Activated naive CD4-positive, alpha-beta T cell treated with anti-CD3 and anti-CD28 coated beads, Interleukin-2, amount 50 U/mL, for 72 hours (primary cell): ENCODE data around the gene GABRP. TPM values are rescaled to one million over a fixed set of nuclear protein-coding genes. Genes with fewer than 3 reads are reported as not detected.
"Not testable (repeated sequence)": the region's sequence is repeated elsewhere in the genome, so short reads cannot be mapped to it uniquely, and the experiment has no call there.

ENCODE experiments used
- ATAC-seq, 2 donors: fragments of 150-1000 bp; cut with Tn5 transposase; 2 replicates each; pipeline ENCODE4 v1.10.0; 2021; ENCODE audit warnings: mild to moderate bottlenecking in 2 of 2, moderate library complexity in 2 of 2
- DNase-seq, 2 donors: peaks; one replicate each; pipeline ENCODE4 v3.0.0; 2021 to 2022; ENCODE audit warnings: low spot score in 2 of 2
- H3K27ac Mint-ChIP-seq, 2 donors: one replicate each; pipeline ENCODE4 v1.8.0; 2022; ENCODE audit warnings: mild to moderate bottlenecking in 2 of 2, mixed read lengths in 2 of 2
- H3K36me3 Mint-ChIP-seq, 2 donors: one replicate each; pipeline ENCODE4 v1.8.0; 2022; ENCODE audit warnings: mixed read lengths in 2 of 2
- H3K9me3 Mint-ChIP-seq, 2 donors: one replicate each; pipeline ENCODE4 v1.8.0; 2022; ENCODE audit warnings: mixed read lengths in 2 of 2
- total RNA-seq, 2 donors: library from RNA; stranded (reverse); gene quantifications; one replicate each; pipeline ENCODE4 v1.2.3, GENCODE V29; 2022

GABRP gene
- total RNA-seq, 2 donors from 2014 or later: not detected

DNA sequence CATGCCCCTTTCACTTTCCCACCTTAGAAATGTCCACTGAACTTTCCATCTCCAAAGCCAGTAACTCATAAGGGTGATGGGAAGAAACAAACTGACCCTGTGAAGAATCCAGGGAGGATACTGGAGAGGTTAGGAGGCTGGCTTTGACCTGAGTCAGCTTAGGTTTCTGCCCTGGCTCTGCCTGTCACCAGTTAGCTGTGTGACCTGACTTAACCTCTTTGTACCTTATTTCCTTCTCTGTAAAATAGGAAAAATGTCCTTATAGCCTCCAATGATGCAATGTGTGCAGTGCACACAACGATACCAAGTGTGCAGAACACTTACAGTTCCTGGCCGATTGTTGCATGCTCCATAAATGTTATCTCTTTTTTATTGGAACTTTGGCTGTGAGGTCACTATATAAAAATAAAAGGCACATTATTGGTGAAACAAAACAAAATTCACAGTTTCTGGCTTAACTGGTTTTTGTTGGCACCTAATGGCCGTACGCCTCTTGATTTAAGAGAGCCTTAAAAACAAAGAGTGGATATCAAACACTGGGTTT is 37.8 kb downstream of the GABRP start:
- H3K9me3 Mint-ChIP-seq: no peaks in the 10 kb centered on the region
- H3K36me3 Mint-ChIP-seq: no peaks in the 10 kb centered on the region
- no peak overlapping the region for H3K27ac Mint-ChIP-seq
- no peak for DNase-seq
- no peak for ATAC-seq

DNA sequence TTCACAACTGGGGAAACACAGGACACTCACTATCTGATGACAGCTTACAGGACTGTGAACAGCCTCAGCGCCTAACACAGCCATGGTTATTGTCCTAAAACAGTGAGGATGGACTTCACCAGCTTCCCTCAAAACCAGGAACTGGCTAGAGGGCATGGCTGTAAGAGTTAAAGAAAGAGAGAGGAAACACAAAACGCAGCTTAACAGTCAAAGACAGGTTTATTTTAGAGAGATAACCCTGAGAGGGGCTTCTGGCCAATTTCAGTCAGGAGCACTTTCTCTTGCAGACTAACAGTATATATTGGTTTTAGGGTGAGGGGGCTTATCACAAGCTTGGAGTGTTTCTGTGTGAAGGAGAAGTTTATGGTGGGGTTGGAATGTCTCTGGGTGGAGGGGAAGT is 42.6 kb downstream of the GABRP start:
- ATAC-seq: no peak
- H3K27ac Mint-ChIP-seq: no peak overlapping the region
- DNase-seq: no peak
- H3K9me3 Mint-ChIP-seq: no peaks in the 10 kb centered on the region
- no peaks in the 10 kb centered on the region for H3K36me3 Mint-ChIP-seq

DNA sequence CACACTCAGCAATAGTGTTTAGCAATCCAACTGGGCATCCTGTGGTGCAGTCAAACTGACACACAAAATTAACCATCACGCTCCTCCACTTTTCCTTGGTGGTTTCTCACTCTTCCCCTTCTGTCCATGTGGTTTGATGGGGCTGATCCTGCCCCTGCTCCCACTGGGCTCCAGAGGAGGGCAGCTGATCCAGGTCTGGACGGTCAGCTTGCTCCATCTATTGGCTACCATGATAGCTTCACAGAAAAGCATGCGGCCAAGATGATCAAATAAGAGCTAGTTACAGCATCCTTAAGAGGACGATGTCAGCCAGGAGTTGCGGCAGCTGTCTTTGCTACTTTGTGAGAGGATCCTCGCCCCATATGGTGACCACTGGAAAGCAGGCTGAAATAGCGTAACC is 48.7 kb downstream of the GABRP start:
- no peak for ATAC-seq
- H3K9me3 Mint-ChIP-seq: peaks cover 9 to 12% of the 10 kb centered on the region in 2 donors
- no peak overlapping the region for H3K27ac Mint-ChIP-seq
- DNase-seq: no peak
- H3K36me3 Mint-ChIP-seq: no peaks in the 10 kb centered on the region

GRCh38 chr5:170833981-170834380 is 50.5 kb downstream of the GABRP start:
- not testable (repeated sequence) for DNase-seq, H3K27ac Mint-ChIP-seq, H3K36me3 Mint-ChIP-seq, ATAC-seq
- peaks cover 9 to 12% of the 10 kb centered on the region in 2 donors for H3K9me3 Mint-ChIP-seq

- Mint-ChIP-seq H3K27ac (no peak overlapping the region), H3K9me3 (peaks cover 9 to 12% of the 10 kb centered on the region in 2 donors), H3K36me3 (no peaks in the 10 kb centered on the region)
- ATAC-seq (no peak), DNase-seq (no peak)
These were observed 52.7 kb downstream of the GABRP start for GRCh38 chr5:170836226-170836625.

DNA sequence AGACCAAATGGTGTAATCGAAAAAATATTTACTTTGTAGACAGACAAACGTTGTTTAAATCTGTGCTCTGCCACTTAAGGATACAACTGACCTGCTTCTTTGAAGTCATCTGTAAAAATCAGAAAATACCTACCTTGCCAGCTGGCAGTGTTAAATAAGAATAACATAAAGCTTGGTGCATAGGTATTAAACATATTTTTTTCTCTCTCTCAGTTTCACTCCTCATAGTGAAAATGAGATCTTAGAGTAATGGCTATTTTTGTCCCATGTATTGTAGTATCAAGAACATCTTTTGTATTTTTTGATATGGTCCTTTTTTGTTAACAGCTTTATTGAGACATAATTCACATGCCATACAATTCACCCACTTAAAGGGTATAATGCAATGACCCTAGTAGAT is 60.3 kb downstream of the GABRP start:
- no peaks in the 10 kb centered on the region for H3K36me3 Mint-ChIP-seq
- no peaks in the 10 kb centered on the region for H3K9me3 Mint-ChIP-seq
- no peak for ATAC-seq
- no peak overlapping the region for H3K27ac Mint-ChIP-seq
- no peak for DNase-seq

DNA sequence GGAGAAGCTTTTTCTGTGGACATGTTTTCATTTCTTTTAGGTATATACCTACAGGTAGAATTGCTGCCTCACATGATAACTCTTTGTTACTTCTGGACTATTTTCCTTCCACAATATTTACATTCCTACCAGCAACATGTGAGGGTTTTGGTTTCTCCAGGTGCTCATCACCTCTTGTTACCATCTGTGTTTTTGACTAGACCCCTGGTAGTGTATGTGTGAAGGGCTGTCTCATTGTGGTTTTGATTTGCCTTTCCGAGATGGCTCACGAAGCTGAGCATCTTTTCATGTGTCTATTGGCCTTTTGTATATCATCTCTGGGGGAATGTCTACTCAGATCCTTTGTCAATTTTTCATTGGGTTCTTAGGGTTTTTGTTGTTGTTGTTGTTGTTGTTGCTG is 61.1 kb downstream of the GABRP start:
- DNase-seq (no peak), ATAC-seq (no peak)
- Mint-ChIP-seq H3K27ac (no peak overlapping the region), H3K36me3 (no peaks in the 10 kb centered on the region), H3K9me3 (no peaks in the 10 kb centered on the region)

DNA sequence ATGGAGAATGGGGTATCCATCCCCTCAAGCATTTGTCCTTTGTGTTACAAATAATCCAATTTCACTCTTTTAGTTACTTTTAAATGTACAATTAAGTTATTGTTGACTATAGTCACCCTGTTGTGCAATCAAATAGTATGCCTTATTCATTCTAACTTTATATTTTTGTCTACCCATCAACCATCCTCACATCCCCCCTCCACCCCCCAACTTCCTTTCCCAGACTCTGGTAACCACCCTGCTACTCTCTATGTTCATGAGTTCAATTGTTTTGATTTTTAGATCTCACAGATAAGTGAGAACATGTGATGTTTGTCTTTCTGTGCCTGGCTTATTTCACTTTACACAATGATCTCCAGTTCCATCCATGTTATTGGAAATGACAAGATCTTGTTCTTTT is 62.9 kb downstream of the GABRP start:
- H3K27ac Mint-ChIP-seq: no peak overlapping the region
- no peaks in the 10 kb centered on the region for H3K36me3 Mint-ChIP-seq
- DNase-seq: no peak
- no peaks in the 10 kb centered on the region for H3K9me3 Mint-ChIP-seq
- ATAC-seq: no peak

DNA sequence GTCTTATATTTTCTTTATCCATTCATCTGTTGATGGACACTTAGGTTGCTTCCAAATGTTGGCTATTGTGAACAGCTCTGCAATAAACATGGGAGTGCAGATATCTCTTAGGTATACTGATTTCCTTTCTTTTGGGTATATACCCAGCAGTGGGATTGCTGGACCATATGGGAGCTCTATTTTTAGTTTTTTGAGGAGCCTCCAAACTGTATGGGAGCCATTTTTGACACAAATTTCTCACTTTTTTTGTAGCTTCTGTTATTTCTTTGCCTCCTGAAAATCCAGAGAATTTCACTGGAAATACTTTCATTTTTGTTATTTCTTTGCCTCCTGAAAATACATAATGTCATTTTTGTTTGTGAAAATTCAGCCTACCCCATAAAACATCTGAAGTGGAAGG is 63.3 kb downstream of the GABRP start:
- ATAC-seq: no peak
- no peak for DNase-seq
- H3K9me3 Mint-ChIP-seq: no peaks in the 10 kb centered on the region
- no peak overlapping the region for H3K27ac Mint-ChIP-seq
- H3K36me3 Mint-ChIP-seq: no peaks in the 10 kb centered on the region

DNA sequence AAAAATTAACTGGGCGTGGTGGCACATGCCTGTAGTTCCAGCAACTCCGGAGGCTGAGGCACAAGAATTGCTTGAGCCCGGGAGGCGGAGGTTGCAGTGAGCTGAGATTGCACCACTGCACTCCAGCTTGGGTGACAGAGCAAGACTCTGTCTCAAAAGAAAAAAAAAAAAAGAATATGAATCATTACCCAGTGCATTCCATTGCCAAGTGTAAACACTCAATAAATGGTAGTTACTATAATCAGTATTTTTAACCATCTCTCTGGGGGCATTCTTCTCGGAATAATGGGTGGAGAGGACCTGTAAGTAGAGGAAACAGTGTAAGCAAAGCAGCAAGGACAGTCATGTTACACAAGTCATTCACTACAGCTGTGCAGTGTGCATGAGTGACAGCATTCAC is 64.5 kb downstream of the GABRP start:
- no peaks in the 10 kb centered on the region for H3K9me3 Mint-ChIP-seq
- H3K27ac Mint-ChIP-seq: no peak overlapping the region
- no peaks in the 10 kb centered on the region for H3K36me3 Mint-ChIP-seq
- no peak for ATAC-seq
- no peak for DNase-seq

DNA sequence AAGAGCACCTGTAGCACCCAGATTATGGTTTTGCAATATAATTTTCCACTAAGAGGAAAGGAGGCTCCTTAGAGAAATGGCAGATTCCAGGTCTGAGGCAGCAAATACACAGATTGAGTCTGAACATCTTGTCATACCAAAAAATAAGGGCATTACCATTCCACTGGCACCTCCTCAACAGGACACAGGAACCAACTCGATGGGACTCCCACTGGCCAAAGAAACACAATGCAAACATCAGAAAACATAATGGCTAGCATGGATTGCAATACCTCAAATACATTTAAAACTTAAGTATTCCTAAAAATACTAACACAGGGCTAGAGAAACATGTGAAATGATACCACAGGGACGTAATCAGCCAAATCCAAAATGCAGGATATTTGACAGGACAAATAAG is 65.8 kb downstream of the GABRP start:
- no peaks in the 10 kb centered on the region for H3K36me3 Mint-ChIP-seq
- DNase-seq: no peak
- ATAC-seq: no peak
- H3K27ac Mint-ChIP-seq: no peak overlapping the region
- H3K9me3 Mint-ChIP-seq: no peaks in the 10 kb centered on the region

DNA sequence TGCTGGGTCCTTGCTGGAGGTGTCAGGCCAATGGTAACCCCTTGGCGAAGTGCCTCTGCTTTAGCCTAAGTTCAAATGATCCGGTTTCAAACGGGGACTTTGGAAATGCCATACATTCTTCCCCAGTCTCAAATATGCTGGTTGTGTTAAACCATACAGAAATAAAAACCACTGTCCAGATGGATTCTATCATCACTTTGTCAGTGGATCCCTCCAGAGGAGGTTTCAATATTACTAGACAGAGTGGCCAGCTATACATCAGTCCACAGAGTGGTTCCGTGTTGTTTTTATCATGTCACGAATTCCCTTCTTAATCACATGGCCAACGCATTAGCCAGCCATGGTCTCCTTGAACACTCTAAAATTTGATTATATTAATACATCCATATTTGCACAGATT is 71.0 kb downstream of the GABRP start:
- Mint-ChIP-seq H3K36me3 (peaks cover 4 to 11% of the 10 kb centered on the region in 2 donors), H3K9me3 (peaks cover 10% of the 10 kb centered on the region in 2 donors), H3K27ac (no peak overlapping the region)
- DNase-seq (no peak), ATAC-seq (no peak)

DNA sequence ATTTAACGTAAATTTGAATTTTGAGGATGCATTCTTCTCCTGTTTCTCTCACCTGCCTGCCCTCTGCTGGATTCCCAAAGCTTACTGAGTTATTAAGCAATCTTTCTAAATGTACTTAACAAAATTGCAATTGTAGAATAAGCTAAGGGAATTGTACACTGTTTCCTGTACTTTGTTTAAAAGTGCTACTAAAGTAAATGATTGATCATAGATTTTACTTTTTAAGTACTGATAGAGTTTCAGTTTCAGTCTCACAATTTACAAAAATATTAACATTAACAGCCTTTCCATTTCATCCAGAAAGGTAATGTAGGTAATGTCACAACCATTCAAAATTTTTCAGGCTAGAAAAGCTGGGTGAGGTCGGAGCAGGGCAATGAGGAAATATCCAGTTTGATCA is 73.5 kb downstream of the GABRP start:
- Mint-ChIP-seq H3K36me3 (peaks cover 20 to 26% of the 10 kb centered on the region in 2 donors), H3K27ac (no peak overlapping the region), H3K9me3 (peaks cover 24 to 27% of the 10 kb centered on the region in 2 donors)
- ATAC-seq (no peak), DNase-seq (no peak)

- no peak overlapping the region for H3K27ac Mint-ChIP-seq
- H3K36me3 Mint-ChIP-seq: peaks cover 28 to 35% of the 10 kb centered on the region in 2 donors
- no peak for DNase-seq
- H3K9me3 Mint-ChIP-seq: peaks cover 29 to 34% of the 10 kb centered on the region in 2 donors
- ATAC-seq: no peak
These were observed 76.9 kb downstream of the GABRP start for GRCh38 chr5:170860415-170860814.

GRCh38 chr5:170860818-170861666 is 77.5 kb downstream of the GABRP start:
- H3K27ac Mint-ChIP-seq: no peak overlapping the region
- ATAC-seq: no peak
- H3K9me3 Mint-ChIP-seq: peaks cover 31 to 34% of the 10 kb centered on the region in 2 donors
- no peak for DNase-seq
- peaks cover 28 to 35% of the 10 kb centered on the region in 2 donors for H3K36me3 Mint-ChIP-seq

- ATAC-seq: no peak
- Mint-ChIP-seq H3K36me3 (peaks cover 28 to 35% of the 10 kb centered on the region in 2 donors), H3K9me3 (peaks cover 34% of the 10 kb centered on the region in 2 donors), H3K27ac (no peak overlapping the region)
- no peak for DNase-seq
These were observed 78.1 kb downstream of the GABRP start for GRCh38 chr5:170861667-170861916.

DNA sequence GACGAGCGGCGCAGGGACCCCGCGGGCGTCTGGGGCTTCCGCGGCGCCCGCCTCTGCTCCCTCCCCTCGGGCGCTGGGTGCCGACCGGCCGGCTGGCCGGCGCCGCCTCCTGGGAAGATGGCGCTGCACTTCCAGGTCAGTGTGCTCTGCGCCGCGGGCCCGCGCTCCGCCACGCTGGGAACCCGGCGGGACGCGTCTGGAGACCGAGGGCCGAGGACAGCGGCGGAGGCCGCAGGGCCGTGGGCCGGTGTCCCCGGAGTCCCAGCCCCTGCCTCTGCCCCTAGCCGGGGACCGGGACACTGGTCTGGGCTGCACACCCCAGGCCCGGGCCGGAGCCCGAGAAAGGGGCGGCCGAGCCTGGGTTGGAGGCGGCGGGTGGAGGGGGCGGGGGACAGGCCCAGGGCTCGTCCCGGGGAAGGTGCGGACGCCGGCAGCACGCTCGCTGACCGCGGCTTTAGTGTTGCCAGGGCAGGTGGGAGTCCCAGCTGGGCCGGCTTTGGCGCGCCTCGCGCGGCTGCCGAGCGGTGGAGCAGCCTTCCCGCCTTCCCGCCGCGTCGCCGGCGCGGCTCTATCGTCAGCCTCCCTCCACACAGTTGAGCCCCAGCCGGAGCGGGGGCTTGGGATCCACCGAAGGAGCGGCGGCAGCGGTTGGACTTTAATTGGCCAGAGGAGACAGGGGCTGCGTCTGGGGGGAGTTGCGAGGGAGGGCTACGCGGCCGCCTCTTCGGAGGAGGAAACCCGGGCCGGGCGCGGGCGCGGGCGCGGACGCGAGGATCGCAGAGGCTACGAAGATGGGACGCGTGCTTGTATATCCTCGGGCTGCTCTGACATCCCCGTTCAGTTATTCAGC is 78.6 kb downstream of the GABRP start, which contains the start of gene RANBP17:
RANBP17 (plus strand) TSS at position 102 of the 850 bp plus-strand sequence.
- no peak for DNase-seq
- Mint-ChIP-seq H3K9me3 (peaks cover 34% of the 10 kb centered on the region in 2 donors), H3K36me3 (peaks cover 28 to 35% of the 10 kb centered on the region in 2 donors), H3K27ac (no peak within 1 kb of the TSS)
- peak in 1 of 2 donors; percentile 30 for ATAC-seq
